GM23338 (cell line): Measurements from ENCODE around the gene ALPL. TPM values are rescaled to one million over a fixed set of nuclear protein-coding genes. Genes with fewer than 3 reads are reported as not detected.

Experiments used
- ATAC-seq: fragments of 200-7000 bp; cut with Tn5 transposase; 3 replicates; pipeline ENCODE4 v1.9.1; 2020
- DNase-seq: peaks from one replicate; pipeline ENCODE4 v3.0.0-alpha.2; 2015; ENCODE audit warnings: low spot score
- H2AFZ ChIP-seq: fragments of 200-600 bp; sonication (generic); 2 replicates; pipeline ENCODE4 v1.8.0; 2016; ENCODE audit warnings: antibody characterized with exemption, mild to moderate bottlenecking, moderate library complexity
- H3F3A ChIP-seq: fragments of 200-600 bp; sonication (generic); replicated peaks from 2 replicates; pipeline ENCODE4 v1.8.0; 2017; ENCODE audit warnings: antibody characterized with exemption, mixed run types, low read depth
- H3K27ac ChIP-seq: fragments of 200-600 bp; sonication (generic); 2 replicates; pipeline ENCODE4 v1.6.1; 2016; ENCODE audit warnings: low read depth
- H3K27me3 ChIP-seq: fragments of 200-600 bp; sonication (generic); 2 replicates; pipeline ENCODE4 v1.8.0; 2016; ENCODE audit warnings: mild to moderate bottlenecking, mixed run types, moderate library complexity; ENCODE audit not compliant: insufficient read depth
- H3K36me3 ChIP-seq: fragments of 200-600 bp; sonication (generic); 2 replicates; pipeline ENCODE4 v1.8.0; 2016; ENCODE audit warnings: mild to moderate bottlenecking; ENCODE audit not compliant: insufficient read depth
- H3K4me1 ChIP-seq: fragments of 200-600 bp; sonication (generic); 2 replicates; pipeline ENCODE4 v1.8.0; 2016; ENCODE audit warnings: mild to moderate bottlenecking, moderate library complexity; ENCODE audit not compliant: insufficient read depth
- H3K4me2 ChIP-seq: fragments of 200-600 bp; sonication (generic); 2 replicates; pipeline ENCODE4 v1.7.1; 2017; ENCODE audit warnings: mixed run types
- H3K4me3 ChIP-seq: fragments of 200-600 bp; sonication (generic); 2 replicates; pipeline ENCODE4 v1.6.1; 2016; ENCODE audit warnings: mixed run types
- H3K79me2 ChIP-seq: fragments of 200-600 bp; sonication (generic); replicated peaks from 2 replicates; pipeline ENCODE4 v1.8.0; 2017; ENCODE audit warnings: mild to moderate bottlenecking; ENCODE audit not compliant: insufficient read depth
- H3K9me2 ChIP-seq: fragments of 200-600 bp; sonication (generic); 2 replicates; pipeline ENCODE4 v1.8.0; 2017; ENCODE audit not compliant: insufficient read depth
- H4K20me1 ChIP-seq: fragments of 200-600 bp; sonication (generic); replicated peaks from 2 replicates; pipeline ENCODE4 v1.8.0; 2017; ENCODE audit warnings: mild to moderate bottlenecking; ENCODE audit not compliant: insufficient read depth
- H3K27ac Mint-ChIP-seq: 2 replicates; pipeline ENCODE4 v1.8.0; 2020; ENCODE audit warnings: inconsistent platforms, mild to moderate bottlenecking, moderate library complexity, mixed read lengths
- H3K27me3 Mint-ChIP-seq: 3 replicates; pipeline ENCODE4 v1.8.0; 2022; ENCODE audit warnings: low read depth, mild to moderate bottlenecking, moderate library complexity, mixed read lengths, inconsistent platforms; ENCODE audit not compliant: insufficient read depth, poor library complexity
- H3K36me3 Mint-ChIP-seq: 3 replicates; pipeline ENCODE4 v1.8.0; 2021; ENCODE audit warnings: low read depth, mild to moderate bottlenecking, inconsistent platforms, moderate library complexity, mixed read lengths
- H3K4me1 Mint-ChIP-seq: 3 replicates; pipeline ENCODE4 v1.8.0; 2020; ENCODE audit warnings: mild to moderate bottlenecking, inconsistent platforms, mixed read lengths
- H3K4me3 Mint-ChIP-seq: 3 replicates; pipeline ENCODE4 v1.8.0; 2021; ENCODE audit warnings: moderate library complexity, mild to moderate bottlenecking, inconsistent platforms, mixed read lengths
- H3K9me3 Mint-ChIP-seq: 3 replicates; pipeline ENCODE4 v1.8.0; 2020; ENCODE audit warnings: moderate library complexity, mild to moderate bottlenecking, inconsistent platforms, mixed read lengths
- CREB1 ChIP-seq: fragments of 250-450 bp; sonication (Bioruptor Pico); IDR thresholded peaks from 2 replicates; pipeline ENCODE4 v1.5.0; 2020; ENCODE audit warnings: low read depth, mild to moderate bottlenecking, moderate library complexity
- EZH2 ChIP-seq: fragments of 200-600 bp; sonication (generic); IDR thresholded peaks from one replicate; pipeline ENCODE4 v1.8.0; 2017; ENCODE audit warnings: antibody characterized with exemption, mild to moderate bottlenecking, low read depth; ENCODE audit not compliant: unreplicated experiment
- JUNB ChIP-seq: IDR thresholded peaks from one replicate; pipeline ENCODE4 v1.6.1; 2016; ENCODE audit warnings: antibody characterized with exemption; ENCODE audit not compliant: unreplicated experiment
- polyA plus RNA-seq: library from polyadenylated mRNA; unstranded; fragments of >200 nt; fragmentation: Nextera tagmentation; extraction: Ambion mirVana; gene quantifications from 2 replicates; pipeline ENCODE4 v1.2.1, GENCODE V29; 2016
- total RNA-seq: library from RNA; depleted of rRNA; stranded (reverse); fragments of >200 nt; shearing (Covaris generic); gene quantifications from 2 replicates; pipeline ENCODE4 v1.2.3, GENCODE V29; 2014
- TF ChIP-seq, protein P1 (sequence below), 2 experiments: fragments of 200-600 bp in 1 of 2; sonication (generic) in 1 of 2; conservative IDR thresholded peaks; 2 replicates each; pipeline versions ENCODE4 v1.5.1 to v1.6.1; 2016 to 2017; ENCODE audit warnings: antibody characterized with exemption in 2 of 2, low read depth in 2 of 2, mild to moderate bottlenecking in 2 of 2, moderate library complexity in 1 of 2
- TF ChIP-seq, protein P2 (sequence below): fragments of 250-450 bp; sonication (Bioruptor Pico); IDR thresholded peaks from 2 replicates; pipeline ENCODE4 v1.5.0; 2020; ENCODE audit warnings: mild to moderate bottlenecking, moderate library complexity

Gene ALPL
- total and polyA plus RNA-seq, 2 experiments from 2014 or later, result 116 to 187 TPM

DNA sequence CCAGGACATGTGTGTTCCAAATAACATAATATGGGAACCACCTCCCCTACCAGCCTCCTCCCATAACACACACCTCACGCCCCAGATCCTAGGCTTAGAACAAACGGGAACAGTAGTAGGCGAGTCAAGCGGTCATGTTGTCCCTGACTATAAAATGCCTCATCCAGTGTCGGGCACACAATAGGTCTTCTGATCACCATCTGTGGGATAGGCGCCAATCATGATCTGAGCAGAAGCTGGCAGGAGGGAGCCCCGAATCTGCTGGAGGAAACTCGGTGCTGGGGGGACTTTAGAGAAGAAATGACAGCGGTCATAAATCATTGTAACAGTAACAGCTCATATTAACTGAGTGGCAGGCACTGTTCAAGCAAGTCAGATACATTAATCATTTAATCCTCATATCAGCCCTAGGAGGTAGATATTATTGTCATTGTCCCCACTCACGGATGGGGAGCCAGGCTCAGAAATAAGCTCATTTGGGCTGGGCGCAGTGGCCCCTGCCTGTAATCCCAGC, 13.4 kb downstream of the ALPL start:
- Histone ChIP-seq H3K27ac (no peak overlapping the region), H3F3A (no peaks in the 10 kb centered on the region; the same call in 1 of the 2 replicates), H4K20me1 (peaks cover 18% of the 10 kb centered on the region), H3K79me2 (peaks cover 76% of the 10 kb centered on the region), H3K27me3 (no peaks in the 10 kb centered on the region), H3K36me3 (no peaks in the 10 kb centered on the region), H3K9me2 (no peaks in the 10 kb centered on the region), H3K4me2 (no peak overlapping the region), H2AFZ (no peak overlapping the region), H3K4me1 (peaks cover 37% of the 10 kb centered on the region), H3K4me3 (no peak overlapping the region)
- Mint-ChIP-seq H3K36me3 (no peaks in the 10 kb centered on the region), H3K9me3 (no peaks in the 10 kb centered on the region), H3K27me3 (peaks cover 4% of the 10 kb centered on the region), H3K4me1 (peaks cover 48% of the 10 kb centered on the region), H3K27ac (no peak overlapping the region), H3K4me3 (no peak overlapping the region)
- TF ChIP-seq, protein P1, sequence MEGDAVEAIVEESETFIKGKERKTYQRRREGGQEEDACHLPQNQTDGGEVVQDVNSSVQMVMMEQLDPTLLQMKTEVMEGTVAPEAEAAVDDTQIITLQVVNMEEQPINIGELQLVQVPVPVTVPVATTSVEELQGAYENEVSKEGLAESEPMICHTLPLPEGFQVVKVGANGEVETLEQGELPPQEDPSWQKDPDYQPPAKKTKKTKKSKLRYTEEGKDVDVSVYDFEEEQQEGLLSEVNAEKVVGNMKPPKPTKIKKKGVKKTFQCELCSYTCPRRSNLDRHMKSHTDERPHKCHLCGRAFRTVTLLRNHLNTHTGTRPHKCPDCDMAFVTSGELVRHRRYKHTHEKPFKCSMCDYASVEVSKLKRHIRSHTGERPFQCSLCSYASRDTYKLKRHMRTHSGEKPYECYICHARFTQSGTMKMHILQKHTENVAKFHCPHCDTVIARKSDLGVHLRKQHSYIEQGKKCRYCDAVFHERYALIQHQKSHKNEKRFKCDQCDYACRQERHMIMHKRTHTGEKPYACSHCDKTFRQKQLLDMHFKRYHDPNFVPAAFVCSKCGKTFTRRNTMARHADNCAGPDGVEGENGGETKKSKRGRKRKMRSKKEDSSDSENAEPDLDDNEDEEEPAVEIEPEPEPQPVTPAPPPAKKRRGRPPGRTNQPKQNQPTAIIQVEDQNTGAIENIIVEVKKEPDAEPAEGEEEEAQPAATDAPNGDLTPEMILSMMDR (conservative IDR thresholded peaks at IDR 0.05; ENCODE audit: low read depth in 2 of 2), result no peak
- TF ChIP-seq EZH2 (no peak), CREB1 (CRISPR knock-in tag) (no peak), JUNB (no peak)
- TF ChIP-seq, protein P2, sequence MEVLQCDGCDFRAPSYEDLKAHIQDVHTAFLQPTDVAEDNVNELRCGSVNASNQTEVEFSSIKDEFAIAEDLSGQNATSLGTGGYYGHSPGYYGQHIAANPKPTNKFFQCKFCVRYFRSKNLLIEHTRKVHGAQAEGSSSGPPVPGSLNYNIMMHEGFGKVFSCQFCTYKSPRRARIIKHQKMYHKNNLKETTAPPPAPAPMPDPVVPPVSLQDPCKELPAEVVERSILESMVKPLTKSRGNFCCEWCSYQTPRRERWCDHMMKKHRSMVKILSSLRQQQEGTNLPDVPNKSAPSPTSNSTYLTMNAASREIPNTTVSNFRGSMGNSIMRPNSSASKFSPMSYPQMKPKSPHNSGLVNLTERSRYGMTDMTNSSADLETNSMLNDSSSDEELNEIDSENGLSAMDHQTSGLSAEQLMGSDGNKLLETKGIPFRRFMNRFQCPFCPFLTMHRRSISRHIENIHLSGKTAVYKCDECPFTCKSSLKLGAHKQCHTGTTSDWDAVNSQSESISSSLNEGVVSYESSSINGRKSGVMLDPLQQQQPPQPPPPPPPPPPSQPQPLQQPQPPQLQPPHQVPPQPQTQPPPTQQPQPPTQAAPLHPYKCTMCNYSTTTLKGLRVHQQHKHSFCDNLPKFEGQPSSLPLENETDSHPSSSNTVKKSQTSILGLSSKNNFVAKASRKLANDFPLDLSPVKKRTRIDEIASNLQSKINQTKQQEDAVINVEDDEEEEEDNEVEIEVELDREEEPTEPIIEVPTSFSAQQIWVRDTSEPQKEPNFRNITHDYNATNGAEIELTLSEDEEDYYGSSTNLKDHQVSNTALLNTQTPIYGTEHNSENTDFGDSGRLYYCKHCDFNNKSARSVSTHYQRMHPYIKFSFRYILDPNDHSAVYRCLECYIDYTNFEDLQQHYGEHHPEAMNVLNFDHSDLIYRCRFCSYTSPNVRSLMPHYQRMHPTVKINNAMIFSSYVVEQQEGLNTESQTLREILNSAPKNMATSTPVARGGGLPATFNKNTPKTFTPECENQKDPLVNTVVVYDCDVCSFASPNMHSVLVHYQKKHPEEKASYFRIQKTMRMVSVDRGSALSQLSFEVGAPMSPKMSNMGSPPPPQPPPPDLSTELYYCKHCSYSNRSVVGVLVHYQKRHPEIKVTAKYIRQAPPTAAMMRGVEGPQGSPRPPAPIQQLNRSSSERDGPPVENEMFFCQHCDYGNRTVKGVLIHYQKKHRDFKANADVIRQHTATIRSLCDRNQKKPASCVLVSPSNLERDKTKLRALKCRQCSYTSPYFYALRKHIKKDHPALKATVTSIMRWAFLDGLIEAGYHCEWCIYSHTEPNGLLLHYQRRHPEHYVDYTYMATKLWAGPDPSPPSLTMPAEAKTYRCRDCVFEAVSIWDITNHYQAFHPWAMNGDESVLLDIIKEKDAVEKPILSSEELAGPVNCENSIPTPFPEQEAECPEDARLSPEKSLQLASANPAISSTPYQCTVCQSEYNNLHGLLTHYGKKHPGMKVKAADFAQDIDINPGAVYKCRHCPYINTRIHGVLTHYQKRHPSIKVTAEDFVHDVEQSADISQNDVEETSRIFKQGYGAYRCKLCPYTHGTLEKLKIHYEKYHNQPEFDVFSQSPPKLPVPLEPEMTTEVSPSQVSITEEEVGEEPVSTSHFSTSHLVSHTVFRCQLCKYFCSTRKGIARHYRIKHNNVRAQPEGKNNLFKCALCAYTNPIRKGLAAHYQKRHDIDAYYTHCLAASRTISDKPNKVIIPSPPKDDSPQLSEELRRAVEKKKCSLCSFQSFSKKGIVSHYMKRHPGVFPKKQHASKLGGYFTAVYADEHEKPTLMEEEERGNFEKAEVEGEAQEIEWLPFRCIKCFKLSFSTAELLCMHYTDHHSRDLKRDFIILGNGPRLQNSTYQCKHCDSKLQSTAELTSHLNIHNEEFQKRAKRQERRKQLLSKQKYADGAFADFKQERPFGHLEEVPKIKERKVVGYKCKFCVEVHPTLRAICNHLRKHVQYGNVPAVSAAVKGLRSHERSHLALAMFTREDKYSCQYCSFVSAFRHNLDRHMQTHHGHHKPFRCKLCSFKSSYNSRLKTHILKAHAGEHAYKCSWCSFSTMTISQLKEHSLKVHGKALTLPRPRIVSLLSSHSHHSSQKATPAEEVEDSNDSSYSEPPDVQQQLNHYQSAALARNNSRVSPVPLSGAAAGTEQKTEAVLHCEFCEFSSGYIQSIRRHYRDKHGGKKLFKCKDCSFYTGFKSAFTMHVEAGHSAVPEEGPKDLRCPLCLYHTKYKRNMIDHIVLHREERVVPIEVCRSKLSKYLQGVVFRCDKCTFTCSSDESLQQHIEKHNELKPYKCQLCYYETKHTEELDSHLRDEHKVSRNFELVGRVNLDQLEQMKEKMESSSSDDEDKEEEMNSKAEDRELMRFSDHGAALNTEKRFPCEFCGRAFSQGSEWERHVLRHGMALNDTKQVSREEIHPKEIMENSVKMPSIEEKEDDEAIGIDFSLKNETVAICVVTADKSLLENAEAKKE, result no peak
- ATAC-seq (no peak), DNase-seq (no peak)
